ENCODE data around the gene ZSCAN20. TPM values are rescaled to one million over a fixed set of nuclear protein-coding genes. Genes with fewer than 3 reads are reported as not detected.

ZSCAN20 gene
- 1 to 10 TPM; 4.9 to 6.2 TPM for total RNA-seq

GRCh38 chr1:33472269-33472980, at the start of gene ZSCAN20:
TSS of gene ZSCAN20 (plus strand) at chr1:33472645. CDS start at chr1:33479289, 6,644 bp downstream.
- H3K36me3 Mint-ChIP-seq, result no peaks in the 10 kb centered on the region
- H3K4me1 Mint-ChIP-seq (ENCODE audit: low read depth in 2 of 2), result peaks cover 15 to 23% of the 10 kb centered on the region in 2 donors
- peak; percentile 93 for DNase-seq (ENCODE audit: low spot score)
- ATAC-seq, result peak; percentile 98
- peak within 1 kb of the TSS; percentile 84 for H3K4me3 Mint-ChIP-seq
- peak within 1 kb of the TSS; percentile 42 to 84 for H3K27ac Mint-ChIP-seq
- H3K9me3 Mint-ChIP-seq, result no peaks in the 10 kb centered on the region
- no peaks in the 10 kb centered on the region for H3K27me3 Mint-ChIP-seq

- DNase-seq (ENCODE audit: low spot score), result no peak
- Mint-ChIP-seq H3K9me3 (no peaks in the 10 kb centered on the region), H3K4me3 (no peak overlapping the region), H3K36me3 (no peaks in the 10 kb centered on the region), H3K27me3 (peaks cover 11 to 25% of the 10 kb centered on the region in 2 donors), H3K27ac (no peak overlapping the region), H3K4me1 (ENCODE audit: low read depth in 2 of 2) (no peaks in the 10 kb centered on the region)
- no peak for ATAC-seq
These were observed 48.2 kb upstream of the ZSCAN20 start for GRCh38 chr1:33424205-33424604.

GRCh38 chr1:33424610-33425009, 47.8 kb upstream of the ZSCAN20 start:
- Mint-ChIP-seq H3K36me3 (no peaks in the 10 kb centered on the region), H3K4me1 (ENCODE audit: low read depth in 2 of 2) (no peaks in the 10 kb centered on the region), H3K27me3 (peaks cover 11 to 25% of the 10 kb centered on the region in 2 donors), H3K4me3 (no peak overlapping the region), H3K27ac (no peak overlapping the region), H3K9me3 (no peaks in the 10 kb centered on the region)
- ATAC-seq, result no peak
- DNase-seq (ENCODE audit: low spot score), result no peak

- no peak overlapping the region for H3K27ac Mint-ChIP-seq
- H3K36me3 Mint-ChIP-seq, result no peaks in the 10 kb centered on the region
- no peaks in the 10 kb centered on the region for H3K4me1 Mint-ChIP-seq (ENCODE audit: low read depth in 2 of 2)
- DNase-seq (ENCODE audit: low spot score) (no peak), ATAC-seq (no peak)
- no peaks in the 10 kb centered on the region for H3K9me3 Mint-ChIP-seq
- no peak overlapping the region for H3K4me3 Mint-ChIP-seq
- peaks cover 11 to 25% of the 10 kb centered on the region in 2 donors for H3K27me3 Mint-ChIP-seq
These were observed 46.5 kb upstream of the ZSCAN20 start for GRCh38 chr1:33425900-33426299.

DNA sequence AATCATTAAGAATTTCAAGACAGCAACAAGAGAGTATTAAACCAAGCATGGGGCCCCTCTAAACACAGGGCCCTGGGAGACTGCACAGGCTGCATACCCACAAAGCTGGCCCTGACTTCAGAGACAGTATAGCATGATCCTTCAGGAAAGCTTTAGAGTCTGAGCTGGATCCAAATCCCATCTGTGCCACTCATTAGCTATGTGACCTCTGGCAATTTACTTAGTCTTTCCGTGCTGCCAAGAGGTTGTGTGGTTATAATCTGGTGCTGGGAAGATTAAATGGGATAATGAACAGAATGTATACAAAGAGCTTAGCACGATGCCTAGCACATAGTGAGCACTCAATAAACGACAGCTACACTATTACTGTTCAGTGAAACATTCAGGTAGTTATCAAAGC, 45.5 kb upstream of the ZSCAN20 start:
- DNase-seq (ENCODE audit: low spot score), result no peak
- no peak for ATAC-seq
- H3K27me3 Mint-ChIP-seq, result peaks cover 11 to 20% of the 10 kb centered on the region in 2 donors

DNA sequence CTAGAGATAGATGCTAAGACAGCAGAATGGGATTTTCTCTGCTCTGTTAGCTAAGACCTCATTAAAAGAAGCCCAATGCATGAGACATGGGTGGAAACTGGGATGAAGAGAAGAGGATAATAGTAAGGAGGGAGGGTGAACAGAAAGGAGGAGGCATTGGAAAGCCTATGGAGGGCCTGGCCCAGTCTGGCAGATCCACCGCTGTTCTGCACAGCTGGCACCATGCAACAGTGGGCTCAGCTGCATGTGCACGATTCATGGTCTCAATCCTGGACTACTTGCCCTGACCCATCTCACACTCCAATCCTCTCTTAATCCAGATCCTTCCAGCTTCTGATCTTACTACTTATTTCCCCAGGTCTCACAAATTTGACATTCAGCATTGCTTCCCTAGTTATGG, 43.8 kb upstream of the ZSCAN20 start:
- H3K4me3 Mint-ChIP-seq, result no peak overlapping the region
- ATAC-seq (no peak), DNase-seq (ENCODE audit: low spot score) (no peak)
- H3K4me1 Mint-ChIP-seq (ENCODE audit: low read depth in 2 of 2), result peaks cover 3 to 6% of the 10 kb centered on the region in 2 donors
- no peak overlapping the region for H3K27ac Mint-ChIP-seq
- H3K9me3 Mint-ChIP-seq, result no peaks in the 10 kb centered on the region
- peaks cover 3 to 13% of the 10 kb centered on the region in 2 donors for H3K27me3 Mint-ChIP-seq
- H3K36me3 Mint-ChIP-seq, result no peaks in the 10 kb centered on the region

More for the DNA sequence above, 45.5 kb upstream of the ZSCAN20 start:
- Mint-ChIP-seq H3K27ac (no peak overlapping the region), H3K4me1 (ENCODE audit: low read depth in 2 of 2) (peaks cover 0 to 3% of the 10 kb centered on the region in 2 donors), H3K36me3 (no peaks in the 10 kb centered on the region), H3K4me3 (no peak overlapping the region), H3K9me3 (no peaks in the 10 kb centered on the region)

GRCh38 chr1:33429332-33429731, 43.1 kb upstream of the ZSCAN20 start:
- Mint-ChIP-seq H3K9me3 (no peaks in the 10 kb centered on the region), H3K36me3 (no peaks in the 10 kb centered on the region), H3K4me1 (ENCODE audit: low read depth in 2 of 2) (peaks cover 3 to 10% of the 10 kb centered on the region in 2 donors), H3K27me3 (peaks cover 6 to 13% of the 10 kb centered on the region in 2 donors), H3K4me3 (no peak overlapping the region), H3K27ac (no peak overlapping the region)
- DNase-seq (ENCODE audit: low spot score) (no peak), ATAC-seq (no peak)

GRCh38 chr1:33429856-33430691, 42.4 kb upstream of the ZSCAN20 start:
- ATAC-seq (peak; percentile 1 to 52), DNase-seq (ENCODE audit: low spot score) (no peak)
- Mint-ChIP-seq H3K4me1 (ENCODE audit: low read depth in 2 of 2) (peaks cover 3 to 10% of the 10 kb centered on the region in 2 donors), H3K36me3 (no peaks in the 10 kb centered on the region), H3K9me3 (no peaks in the 10 kb centered on the region), H3K27ac (no peak overlapping the region), H3K4me3 (no peak overlapping the region), H3K27me3 (peaks cover 6 to 11% of the 10 kb centered on the region in 2 donors)

GRCh38 chr1:33430692-33431593, 41.5 kb upstream of the ZSCAN20 start, which contains the start of gene PHC2:
TSS of gene PHC2 (minus strand) at chr1:33431095. CDS start at chr1:33375539, 55,556 bp downstream.
- peak; percentile 98 to 99 for ATAC-seq
- no peak within 1 kb of the TSS for H3K27ac Mint-ChIP-seq
- H3K36me3 Mint-ChIP-seq, result no peaks in the 10 kb centered on the region

DNA sequence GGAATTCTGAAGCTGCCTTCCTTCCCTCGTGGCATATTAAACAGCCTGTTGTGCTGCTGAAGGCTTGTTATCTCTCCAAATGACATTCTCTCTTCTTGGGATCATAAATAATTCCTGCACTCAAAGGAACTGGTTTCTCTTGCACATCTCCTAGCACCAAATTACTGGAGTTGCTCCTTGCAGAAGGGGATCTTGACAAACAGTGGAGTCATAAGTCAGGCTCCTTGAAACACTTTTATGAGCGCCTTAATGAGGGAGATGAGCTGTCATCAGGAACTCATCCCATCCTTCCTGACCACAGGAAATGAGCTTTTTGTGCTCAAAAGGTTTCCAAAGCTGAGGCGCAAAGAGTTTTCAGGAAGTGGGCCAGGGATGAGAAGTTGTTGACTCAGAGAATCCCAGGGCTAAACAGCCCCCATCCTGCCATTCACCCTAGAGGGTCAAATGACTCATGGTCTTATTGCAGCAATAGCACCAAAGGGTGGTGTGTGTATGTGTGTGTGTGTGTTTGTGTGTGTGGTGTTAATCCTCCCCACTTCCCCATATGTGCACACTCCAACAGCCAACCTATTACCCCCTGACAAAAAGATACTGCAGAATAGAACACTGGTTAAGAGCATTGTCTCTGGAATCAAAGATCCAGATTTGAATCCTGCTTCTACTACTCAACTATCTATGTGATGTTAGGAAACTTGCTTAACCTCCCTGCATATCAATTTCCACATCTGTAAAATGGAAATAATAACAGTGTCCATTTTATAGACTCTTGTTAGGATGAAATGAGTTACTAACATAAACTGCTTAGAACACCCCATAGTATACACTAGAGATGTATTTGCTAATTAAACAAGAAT, 38.7 kb upstream of the ZSCAN20 start:
- peaks cover 3 to 10% of the 10 kb centered on the region in 2 donors for H3K4me1 Mint-ChIP-seq (ENCODE audit: low read depth in 2 of 2)
- ATAC-seq (no peak), DNase-seq (ENCODE audit: low spot score) (no peak)
- no peaks in the 10 kb centered on the region for H3K9me3 Mint-ChIP-seq
- H3K4me3 Mint-ChIP-seq, result no peak overlapping the region
- H3K27ac Mint-ChIP-seq, result no peak overlapping the region
- no peaks in the 10 kb centered on the region for H3K36me3 Mint-ChIP-seq
- H3K27me3 Mint-ChIP-seq, result peaks cover 2 to 6% of the 10 kb centered on the region in 2 donors

More at GRCh38 chr1:33430692-33431593, 41.5 kb upstream of the ZSCAN20 start, which contains the start of gene PHC2:
- DNase-seq (ENCODE audit: low spot score), result peak; percentile 93
- Mint-ChIP-seq H3K9me3 (no peaks in the 10 kb centered on the region), H3K4me1 (ENCODE audit: low read depth in 2 of 2) (peaks cover 3 to 10% of the 10 kb centered on the region in 2 donors), H3K4me3 (peak within 1 kb of the TSS; percentile 63), H3K27me3 (peaks cover 6 to 10% of the 10 kb centered on the region in 2 donors)

- DNase-seq (ENCODE audit: low spot score) (no peak), ATAC-seq (no peak)
- H3K4me1 Mint-ChIP-seq (ENCODE audit: low read depth in 2 of 2), result peaks cover 3 to 10% of the 10 kb centered on the region in 2 donors
- no peaks in the 10 kb centered on the region for H3K9me3 Mint-ChIP-seq
- no peak overlapping the region for H3K27ac Mint-ChIP-seq
- no peaks in the 10 kb centered on the region for H3K36me3 Mint-ChIP-seq
- H3K27me3 Mint-ChIP-seq, result peaks cover 6 to 9% of the 10 kb centered on the region in 2 donors
- no peak overlapping the region for H3K4me3 Mint-ChIP-seq
These were observed 38.1 kb upstream of the ZSCAN20 start for GRCh38 chr1:33434363-33434750.

DNA sequence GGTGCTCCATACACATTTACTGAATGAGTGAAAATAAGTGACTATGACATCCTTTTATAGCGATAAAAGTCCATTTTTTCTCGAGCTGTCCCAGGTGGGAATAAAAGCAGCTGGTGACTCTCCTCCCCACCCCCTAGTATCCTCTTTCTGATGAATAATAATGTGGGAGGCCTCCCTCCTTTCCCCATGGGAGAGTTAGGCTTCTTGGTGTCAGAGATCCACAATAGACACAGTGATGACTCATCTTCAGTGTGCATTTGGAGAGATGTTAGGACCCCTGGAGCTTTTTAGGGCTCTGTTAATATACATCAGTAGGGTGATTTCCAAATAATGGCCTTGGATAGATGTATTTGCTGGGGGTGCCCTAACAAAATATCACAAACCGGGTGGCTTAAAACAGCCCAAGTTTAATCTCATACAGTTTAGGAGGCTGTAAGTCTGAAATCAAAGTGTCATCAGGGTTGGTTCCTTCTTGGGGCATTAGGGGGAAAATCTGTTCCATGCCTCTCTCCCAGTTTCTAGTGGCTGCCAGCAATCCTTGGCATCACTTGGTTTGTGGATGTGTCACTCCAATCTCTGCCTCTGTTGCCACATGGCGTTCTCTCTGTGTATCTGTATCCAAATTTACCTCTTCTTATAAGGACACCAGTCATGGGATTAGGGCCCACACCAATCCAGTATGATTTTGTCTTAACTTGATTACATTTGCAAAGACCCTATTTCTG, 37.2 kb upstream of the ZSCAN20 start:
- H3K27me3 Mint-ChIP-seq, result peaks cover 12 to 18% of the 10 kb centered on the region in 2 donors
- ATAC-seq (no peak), DNase-seq (ENCODE audit: low spot score) (no peak)
- H3K4me3 Mint-ChIP-seq, result no peak overlapping the region
- no peaks in the 10 kb centered on the region for H3K9me3 Mint-ChIP-seq
- peaks cover 3 to 10% of the 10 kb centered on the region in 2 donors for H3K4me1 Mint-ChIP-seq (ENCODE audit: low read depth in 2 of 2)
- no peaks in the 10 kb centered on the region for H3K36me3 Mint-ChIP-seq
- no peak overlapping the region for H3K27ac Mint-ChIP-seq

Data from natural killer cell treated with Interleukin-12 subunit alpha and Interleukin-12 subunit beta and Interleukin-15 and Interleukin-18, amount 100 ng/mL, for 72 hours (primary cell).